ENCODE measurements around the gene PI16. TPM values are rescaled to one million over a fixed set of nuclear protein-coding genes. Genes with fewer than 3 reads are reported as not detected.

The PI16 gene
- total and polyA plus RNA-seq, 4 donors: 0.12 to 0.25 (median 0.24) TPM; not detected in 1

GRCh38 chr6:36976931-36977330 is 22.4 kb downstream of the PI16 start:
- H3K9me3 ChIP-seq (ENCODE audit: control insufficient read depth in 4 of 4, low read length in 3 of 4): no peaks in the 10 kb centered on the region
- no peak overlapping the region for H3K27ac ChIP-seq (ENCODE audit: low read depth in 1 of 2, low read length in 2 of 2)
- DNase-seq (ENCODE audit: low spot score): no peak
- peaks cover 0 to 5% (median 0%) of the 10 kb centered on the region in 4 donors for H3K4me1 ChIP-seq (ENCODE audit: control insufficient read depth in 4 of 4, insufficient read depth in 4 of 4, low read length in 3 of 4)
- TF ChIP-seq REST (IDR thresholded peaks at IDR 0.05) (no peak), SP1 (IDR thresholded peaks at IDR 0.05) (no peak), RAD21 (IDR thresholded peaks at IDR 0.05) (no peak), NR2F2 (IDR thresholded peaks at IDR 0.05) (no peak), RXRA (IDR thresholded peaks at IDR 0.05) (no peak), ZBTB33 (IDR thresholded peaks at IDR 0.05) (no peak), YY1 (IDR thresholded peaks at IDR 0.05) (no peak), GABPA (IDR thresholded peaks at IDR 0.05 in 1 of 2, conservative IDR thresholded peaks at IDR 0.05 in 1 of 2) (no peak), JUND (IDR thresholded peaks at IDR 0.05) (no peak), TAF1 (conservative IDR thresholded peaks at IDR 0.05) (no peak), ATF3 (IDR thresholded peaks at IDR 0.05) (no peak), FOXA1 (IDR thresholded peaks at IDR 0.05) (no peak), EGR1 (IDR thresholded peaks at IDR 0.05; ENCODE audit: low read depth in 2 of 2) (no peak), FOXA2 (IDR thresholded peaks at IDR 0.05) (no peak), HNF4A (conservative IDR thresholded peaks at IDR 0.05) (no peak)
- TF ChIP-seq, protein P1, sequence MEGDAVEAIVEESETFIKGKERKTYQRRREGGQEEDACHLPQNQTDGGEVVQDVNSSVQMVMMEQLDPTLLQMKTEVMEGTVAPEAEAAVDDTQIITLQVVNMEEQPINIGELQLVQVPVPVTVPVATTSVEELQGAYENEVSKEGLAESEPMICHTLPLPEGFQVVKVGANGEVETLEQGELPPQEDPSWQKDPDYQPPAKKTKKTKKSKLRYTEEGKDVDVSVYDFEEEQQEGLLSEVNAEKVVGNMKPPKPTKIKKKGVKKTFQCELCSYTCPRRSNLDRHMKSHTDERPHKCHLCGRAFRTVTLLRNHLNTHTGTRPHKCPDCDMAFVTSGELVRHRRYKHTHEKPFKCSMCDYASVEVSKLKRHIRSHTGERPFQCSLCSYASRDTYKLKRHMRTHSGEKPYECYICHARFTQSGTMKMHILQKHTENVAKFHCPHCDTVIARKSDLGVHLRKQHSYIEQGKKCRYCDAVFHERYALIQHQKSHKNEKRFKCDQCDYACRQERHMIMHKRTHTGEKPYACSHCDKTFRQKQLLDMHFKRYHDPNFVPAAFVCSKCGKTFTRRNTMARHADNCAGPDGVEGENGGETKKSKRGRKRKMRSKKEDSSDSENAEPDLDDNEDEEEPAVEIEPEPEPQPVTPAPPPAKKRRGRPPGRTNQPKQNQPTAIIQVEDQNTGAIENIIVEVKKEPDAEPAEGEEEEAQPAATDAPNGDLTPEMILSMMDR (IDR thresholded peaks at IDR 0.05; ENCODE audit: low read depth, low read length, missing input control): no peak
- TF ChIP-seq, protein P2, sequence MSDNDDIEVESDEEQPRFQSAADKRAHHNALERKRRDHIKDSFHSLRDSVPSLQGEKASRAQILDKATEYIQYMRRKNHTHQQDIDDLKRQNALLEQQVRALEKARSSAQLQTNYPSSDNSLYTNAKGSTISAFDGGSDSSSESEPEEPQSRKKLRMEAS (IDR thresholded peaks at IDR 0.05): no peak
- WGBS: 96% methylated on average over 6 of the region's 6 CpGs
- peaks cover 25 to 67% (median 55%) of the 10 kb centered on the region in 4 donors for H3K36me3 ChIP-seq (ENCODE audit: control insufficient read depth in 4 of 4, insufficient read depth in 3 of 4, low read depth in 1 of 4, low read length in 3 of 4)
- H3K4me3 ChIP-seq (ENCODE audit: low read depth in 1 of 3, low read length in 3 of 3): no peak overlapping the region
- H3K9ac ChIP-seq (ENCODE audit: low read depth in 1 of 2, low read length in 2 of 2): no peak overlapping the region
- no peaks in the 10 kb centered on the region for H3K27me3 ChIP-seq (ENCODE audit: control insufficient read depth in 4 of 4, insufficient read depth in 4 of 4, low read length in 3 of 4)
